GM18520 (cell line): ENCODE data around the gene TECRL.

ENCODE experiments used
- ATAC-seq: cut with Tn5 transposase; IDR thresholded peaks from one replicate; pipeline ENCODE4 v1.9.1; 2021; ENCODE audit not compliant: unreplicated experiment

The TECRL gene

GRCh38 chr4:64409300-64409699, at the start of gene TECRL:
TECRL (minus strand) TSS chr4:64409450; CDS start chr4:64409351, 99 bp downstream.
- ATAC-seq = no peak

- no peak for ATAC-seq
These were observed 23.4 kb upstream of the TECRL start for GRCh38 chr4:64432674-64433073.

GRCh38 chr4:64430933-64431332, 21.7 kb upstream of the TECRL start:
- no peak for ATAC-seq

- no peak for ATAC-seq
These were observed 8.7 kb upstream of the TECRL start for GRCh38 chr4:64417974-64418373.

- no peak for ATAC-seq
These were observed 2.2 kb downstream of the TECRL start for GRCh38 chr4:64407000-64407399.

GRCh38 chr4:64405761-64406160, 3.5 kb downstream of the TECRL start:
- ATAC-seq = no peak

GRCh38 chr4:64402684-64403083, 6.6 kb downstream of the TECRL start:
- no peak for ATAC-seq

- ATAC-seq = no peak
These were observed 9.7 kb downstream of the TECRL start for GRCh38 chr4:64399313-64400109.

GRCh38 chr4:64394469-64394868, 14.8 kb downstream of the TECRL start:
- ATAC-seq = no peak

GRCh38 chr4:64388252-64388651, 21.0 kb downstream of the TECRL start:
- no peak for ATAC-seq

GRCh38 chr4:64385220-64385619, 24.0 kb downstream of the TECRL start:
- no peak for ATAC-seq

GRCh38 chr4:64384237-64385203, 24.7 kb downstream of the TECRL start:
- ATAC-seq = no peak

- no peak for ATAC-seq
These were observed 40.5 kb downstream of the TECRL start for GRCh38 chr4:64368741-64369140.

- no peak for ATAC-seq
These were observed 47.9 kb downstream of the TECRL start for GRCh38 chr4:64361399-64361740.

GRCh38 chr4:64360664-64361398, 48.4 kb downstream of the TECRL start:
- ATAC-seq = no peak

GRCh38 chr4:64359489-64359888, 49.8 kb downstream of the TECRL start:
- no peak for ATAC-seq

GRCh38 chr4:64353904-64354303, 55.3 kb downstream of the TECRL start:
- no peak for ATAC-seq

- no peak for ATAC-seq
These were observed 67.5 kb downstream of the TECRL start for GRCh38 chr4:64341711-64342110.

GRCh38 chr4:64340218-64341110, 68.8 kb downstream of the TECRL start:
- ATAC-seq = no peak

GRCh38 chr4:64334964-64335363, 74.3 kb downstream of the TECRL start:
- no peak for ATAC-seq
